GM23338 (cell line): ENCODE data around the gene TGDS. TPM values are rescaled to one million over a fixed set of nuclear protein-coding genes. Genes with fewer than 3 reads are reported as not detected.

Experiments used
- ATAC-seq: fragments of 200-7000 bp; cut with Tn5 transposase; 3 replicates; pipeline ENCODE4 v1.9.1; 2020
- DNase-seq: peaks from one replicate; pipeline ENCODE4 v3.0.0-alpha.2; 2015; ENCODE audit warnings: low spot score
- H2AFZ ChIP-seq: fragments of 200-600 bp; sonication (generic); 2 replicates; pipeline ENCODE4 v1.8.0; 2016; ENCODE audit warnings: antibody characterized with exemption, mild to moderate bottlenecking, moderate library complexity
- H3F3A ChIP-seq: fragments of 200-600 bp; sonication (generic); replicated peaks from 2 replicates; pipeline ENCODE4 v1.8.0; 2017; ENCODE audit warnings: antibody characterized with exemption, mixed run types, low read depth
- H3K27ac ChIP-seq: fragments of 200-600 bp; sonication (generic); 2 replicates; pipeline ENCODE4 v1.6.1; 2016; ENCODE audit warnings: low read depth
- H3K27me3 ChIP-seq: fragments of 200-600 bp; sonication (generic); 2 replicates; pipeline ENCODE4 v1.8.0; 2016; ENCODE audit warnings: mild to moderate bottlenecking, mixed run types, moderate library complexity; ENCODE audit not compliant: insufficient read depth
- H3K36me3 ChIP-seq: fragments of 200-600 bp; sonication (generic); 2 replicates; pipeline ENCODE4 v1.8.0; 2016; ENCODE audit warnings: mild to moderate bottlenecking; ENCODE audit not compliant: insufficient read depth
- H3K4me1 ChIP-seq: fragments of 200-600 bp; sonication (generic); 2 replicates; pipeline ENCODE4 v1.8.0; 2016; ENCODE audit warnings: mild to moderate bottlenecking, moderate library complexity; ENCODE audit not compliant: insufficient read depth
- H3K4me2 ChIP-seq: fragments of 200-600 bp; sonication (generic); 2 replicates; pipeline ENCODE4 v1.7.1; 2017; ENCODE audit warnings: mixed run types
- H3K4me3 ChIP-seq: fragments of 200-600 bp; sonication (generic); 2 replicates; pipeline ENCODE4 v1.6.1; 2016; ENCODE audit warnings: mixed run types
- H3K79me2 ChIP-seq: fragments of 200-600 bp; sonication (generic); replicated peaks from 2 replicates; pipeline ENCODE4 v1.8.0; 2017; ENCODE audit warnings: mild to moderate bottlenecking; ENCODE audit not compliant: insufficient read depth
- H3K9me2 ChIP-seq: fragments of 200-600 bp; sonication (generic); 2 replicates; pipeline ENCODE4 v1.8.0; 2017; ENCODE audit not compliant: insufficient read depth
- H4K20me1 ChIP-seq: fragments of 200-600 bp; sonication (generic); replicated peaks from 2 replicates; pipeline ENCODE4 v1.8.0; 2017; ENCODE audit warnings: mild to moderate bottlenecking; ENCODE audit not compliant: insufficient read depth
- H3K27ac Mint-ChIP-seq: 2 replicates; pipeline ENCODE4 v1.8.0; 2020; ENCODE audit warnings: inconsistent platforms, mild to moderate bottlenecking, moderate library complexity, mixed read lengths
- H3K27me3 Mint-ChIP-seq: 3 replicates; pipeline ENCODE4 v1.8.0; 2022; ENCODE audit warnings: low read depth, mild to moderate bottlenecking, moderate library complexity, mixed read lengths, inconsistent platforms; ENCODE audit not compliant: insufficient read depth, poor library complexity
- H3K36me3 Mint-ChIP-seq: 3 replicates; pipeline ENCODE4 v1.8.0; 2021; ENCODE audit warnings: low read depth, mild to moderate bottlenecking, inconsistent platforms, moderate library complexity, mixed read lengths
- H3K4me1 Mint-ChIP-seq: 3 replicates; pipeline ENCODE4 v1.8.0; 2020; ENCODE audit warnings: mild to moderate bottlenecking, inconsistent platforms, mixed read lengths
- H3K4me3 Mint-ChIP-seq: 3 replicates; pipeline ENCODE4 v1.8.0; 2021; ENCODE audit warnings: moderate library complexity, mild to moderate bottlenecking, inconsistent platforms, mixed read lengths
- H3K9me3 Mint-ChIP-seq: 3 replicates; pipeline ENCODE4 v1.8.0; 2020; ENCODE audit warnings: moderate library complexity, mild to moderate bottlenecking, inconsistent platforms, mixed read lengths
- JUNB ChIP-seq: IDR thresholded peaks from one replicate; pipeline ENCODE4 v1.6.1; 2016; ENCODE audit warnings: antibody characterized with exemption; ENCODE audit not compliant: unreplicated experiment
- STAT1 ChIP-seq: IDR thresholded peaks from one replicate; pipeline ENCODE4 v1.6.1; 2016; ENCODE audit warnings: antibody characterized with exemption; ENCODE audit not compliant: unreplicated experiment
- ZNF331 ChIP-seq: fragments of 250-450 bp; sonication (Bioruptor Pico); IDR thresholded peaks from 2 replicates; pipeline ENCODE4 v1.5.0; 2020; ENCODE audit warnings: low read depth, mild to moderate bottlenecking, moderate library complexity
- ZNF462 ChIP-seq: fragments of 250-450 bp; sonication (Bioruptor Pico); IDR thresholded peaks from 2 replicates; pipeline ENCODE4 v1.5.0; 2020; ENCODE audit warnings: mild to moderate bottlenecking, moderate library complexity
- polyA plus RNA-seq: library from polyadenylated mRNA; unstranded; fragments of >200 nt; fragmentation: Nextera tagmentation; extraction: Ambion mirVana; gene quantifications from 2 replicates; pipeline ENCODE4 v1.2.1, GENCODE V29; 2016
- total RNA-seq: library from RNA; depleted of rRNA; stranded (reverse); fragments of >200 nt; shearing (Covaris generic); gene quantifications from 2 replicates; pipeline ENCODE4 v1.2.3, GENCODE V29; 2014
- TF ChIP-seq, protein P1 (sequence below), 2 experiments: fragments of 200-600 bp in 1 of 2; sonication (generic) in 1 of 2; conservative IDR thresholded peaks; 2 replicates each; pipeline versions ENCODE4 v1.5.1 to v1.6.1; 2016 to 2017; ENCODE audit warnings: antibody characterized with exemption in 2 of 2, low read depth in 2 of 2, mild to moderate bottlenecking in 2 of 2, moderate library complexity in 1 of 2
- TF ChIP-seq, protein P2 (sequence below): IDR thresholded peaks from one replicate; pipeline ENCODE4 v1.6.1; 2018; ENCODE audit warnings: antibody characterized with exemption; ENCODE audit not compliant: unreplicated experiment

The TGDS gene
- total and polyA plus RNA-seq, 2 experiments from 2014 or later = 18.4 to 19.6 TPM

DNA sequence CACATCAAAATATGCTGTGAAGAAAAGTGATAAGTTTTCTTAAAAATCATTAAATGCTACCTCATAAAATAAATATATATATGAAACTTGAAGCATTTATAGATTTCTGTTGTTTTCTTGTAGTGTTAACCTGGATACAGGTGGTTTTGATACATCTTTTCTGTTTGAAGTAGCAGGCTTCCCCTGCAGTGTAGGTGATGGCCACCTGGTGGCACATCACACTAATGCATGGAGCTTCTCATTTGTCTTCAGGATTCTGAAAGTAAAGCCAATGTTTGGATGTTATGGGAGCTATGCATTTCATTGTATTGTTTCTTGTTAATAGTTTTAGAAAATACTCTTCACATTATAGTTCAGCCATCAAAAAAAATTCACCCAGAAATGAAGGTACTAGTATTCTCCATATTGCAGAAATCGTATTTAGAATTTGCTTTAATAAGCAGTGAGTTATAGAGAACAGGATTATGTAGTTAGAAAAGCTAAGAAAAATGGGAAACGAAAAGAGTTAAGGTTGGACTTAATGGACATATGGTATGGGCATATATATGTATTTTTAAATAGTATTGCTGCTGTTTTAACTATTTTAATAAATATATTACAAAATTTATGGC is 24.4 kb upstream of the TGDS start:
- no peak overlapping the region for H3K4me2 ChIP-seq
- H3K27me3 ChIP-seq = no peaks in the 10 kb centered on the region
- no peaks in the 10 kb centered on the region for H3K4me1 Mint-ChIP-seq
- H3K9me3 Mint-ChIP-seq = no peaks in the 10 kb centered on the region
- no peaks in the 10 kb centered on the region for H3K9me2 ChIP-seq
- H3K27me3 Mint-ChIP-seq = no peaks in the 10 kb centered on the region
- H3K36me3 ChIP-seq = peaks cover 9% of the 10 kb centered on the region
- ATAC-seq (peak; percentile 81), DNase-seq (peak; percentile 73)
- H3K27ac ChIP-seq = no peak overlapping the region
- H3K4me3 Mint-ChIP-seq = no peak overlapping the region
- TF ChIP-seq, protein P1, sequence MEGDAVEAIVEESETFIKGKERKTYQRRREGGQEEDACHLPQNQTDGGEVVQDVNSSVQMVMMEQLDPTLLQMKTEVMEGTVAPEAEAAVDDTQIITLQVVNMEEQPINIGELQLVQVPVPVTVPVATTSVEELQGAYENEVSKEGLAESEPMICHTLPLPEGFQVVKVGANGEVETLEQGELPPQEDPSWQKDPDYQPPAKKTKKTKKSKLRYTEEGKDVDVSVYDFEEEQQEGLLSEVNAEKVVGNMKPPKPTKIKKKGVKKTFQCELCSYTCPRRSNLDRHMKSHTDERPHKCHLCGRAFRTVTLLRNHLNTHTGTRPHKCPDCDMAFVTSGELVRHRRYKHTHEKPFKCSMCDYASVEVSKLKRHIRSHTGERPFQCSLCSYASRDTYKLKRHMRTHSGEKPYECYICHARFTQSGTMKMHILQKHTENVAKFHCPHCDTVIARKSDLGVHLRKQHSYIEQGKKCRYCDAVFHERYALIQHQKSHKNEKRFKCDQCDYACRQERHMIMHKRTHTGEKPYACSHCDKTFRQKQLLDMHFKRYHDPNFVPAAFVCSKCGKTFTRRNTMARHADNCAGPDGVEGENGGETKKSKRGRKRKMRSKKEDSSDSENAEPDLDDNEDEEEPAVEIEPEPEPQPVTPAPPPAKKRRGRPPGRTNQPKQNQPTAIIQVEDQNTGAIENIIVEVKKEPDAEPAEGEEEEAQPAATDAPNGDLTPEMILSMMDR (conservative IDR thresholded peaks at IDR 0.05; ENCODE audit: low read depth in 2 of 2) = peak; percentile 84 to 90
- no peak for TF ChIP-seq STAT1
- no peaks in the 10 kb centered on the region for H4K20me1 ChIP-seq
- no peak overlapping the region for H2AFZ ChIP-seq
- H3K79me2 ChIP-seq = no peaks in the 10 kb centered on the region
- peaks cover 30% of the 10 kb centered on the region for H3K36me3 Mint-ChIP-seq
- no peaks in the 10 kb centered on the region for H3F3A ChIP-seq
- no peaks in the 10 kb centered on the region for H3K4me1 ChIP-seq
- H3K27ac Mint-ChIP-seq = no peak overlapping the region
- no peak overlapping the region for H3K4me3 ChIP-seq

DNA sequence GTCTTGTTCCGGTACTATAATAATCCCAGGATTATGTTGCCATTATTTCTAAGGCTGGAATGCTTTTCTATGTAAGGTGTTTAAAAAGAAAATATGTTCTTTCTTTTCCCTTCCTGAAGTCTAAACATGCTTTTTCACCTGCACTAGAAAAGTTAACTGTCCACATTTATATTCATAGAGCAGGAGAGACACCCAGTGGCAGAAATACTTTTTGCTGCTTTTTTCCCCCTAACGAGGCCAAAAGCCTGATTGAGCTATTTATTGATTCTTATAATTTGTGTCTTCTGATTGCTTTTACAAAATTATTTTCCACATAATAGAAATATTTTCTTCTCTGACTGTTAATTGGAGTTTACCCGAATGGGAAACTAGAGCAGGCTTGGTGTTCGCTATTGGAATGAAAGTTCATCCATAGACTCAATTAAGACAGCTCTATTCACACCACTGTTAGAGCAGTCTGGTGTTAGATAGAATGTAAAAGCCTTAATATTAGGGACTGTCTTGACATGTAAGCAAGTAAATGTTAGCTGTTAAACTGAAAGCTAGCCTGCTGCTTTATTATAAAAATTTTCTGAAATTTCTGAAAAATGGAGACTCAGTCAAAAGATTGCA is 21.5 kb upstream of the TGDS start:
- Histone ChIP-seq H3K4me2 (no peak overlapping the region), H3K27me3 (no peaks in the 10 kb centered on the region), H3K4me3 (no peak overlapping the region), H3K9me2 (no peaks in the 10 kb centered on the region), H3F3A (no peaks in the 10 kb centered on the region), H4K20me1 (peaks cover 9% of the 10 kb centered on the region; the same call in 1 of the 2 replicates), H3K79me2 (no peaks in the 10 kb centered on the region; the same call in 1 of the 2 replicates), H3K27ac (no peak overlapping the region), H3K4me1 (no peaks in the 10 kb centered on the region), H3K36me3 (peaks cover 4% of the 10 kb centered on the region), H2AFZ (no peak overlapping the region)
- Mint-ChIP-seq H3K36me3 (peaks cover 14% of the 10 kb centered on the region; the same call in 2 of the 3 replicates), H3K4me1 (no peaks in the 10 kb centered on the region; the same call in 2 of the 3 replicates), H3K9me3 (no peaks in the 10 kb centered on the region), H3K27ac (no peak overlapping the region), H3K27me3 (no peaks in the 10 kb centered on the region), H3K4me3 (no peak overlapping the region)
- DNase-seq = peak; percentile 35
- ATAC-seq = no peak
- TF ChIP-seq, protein P2, sequence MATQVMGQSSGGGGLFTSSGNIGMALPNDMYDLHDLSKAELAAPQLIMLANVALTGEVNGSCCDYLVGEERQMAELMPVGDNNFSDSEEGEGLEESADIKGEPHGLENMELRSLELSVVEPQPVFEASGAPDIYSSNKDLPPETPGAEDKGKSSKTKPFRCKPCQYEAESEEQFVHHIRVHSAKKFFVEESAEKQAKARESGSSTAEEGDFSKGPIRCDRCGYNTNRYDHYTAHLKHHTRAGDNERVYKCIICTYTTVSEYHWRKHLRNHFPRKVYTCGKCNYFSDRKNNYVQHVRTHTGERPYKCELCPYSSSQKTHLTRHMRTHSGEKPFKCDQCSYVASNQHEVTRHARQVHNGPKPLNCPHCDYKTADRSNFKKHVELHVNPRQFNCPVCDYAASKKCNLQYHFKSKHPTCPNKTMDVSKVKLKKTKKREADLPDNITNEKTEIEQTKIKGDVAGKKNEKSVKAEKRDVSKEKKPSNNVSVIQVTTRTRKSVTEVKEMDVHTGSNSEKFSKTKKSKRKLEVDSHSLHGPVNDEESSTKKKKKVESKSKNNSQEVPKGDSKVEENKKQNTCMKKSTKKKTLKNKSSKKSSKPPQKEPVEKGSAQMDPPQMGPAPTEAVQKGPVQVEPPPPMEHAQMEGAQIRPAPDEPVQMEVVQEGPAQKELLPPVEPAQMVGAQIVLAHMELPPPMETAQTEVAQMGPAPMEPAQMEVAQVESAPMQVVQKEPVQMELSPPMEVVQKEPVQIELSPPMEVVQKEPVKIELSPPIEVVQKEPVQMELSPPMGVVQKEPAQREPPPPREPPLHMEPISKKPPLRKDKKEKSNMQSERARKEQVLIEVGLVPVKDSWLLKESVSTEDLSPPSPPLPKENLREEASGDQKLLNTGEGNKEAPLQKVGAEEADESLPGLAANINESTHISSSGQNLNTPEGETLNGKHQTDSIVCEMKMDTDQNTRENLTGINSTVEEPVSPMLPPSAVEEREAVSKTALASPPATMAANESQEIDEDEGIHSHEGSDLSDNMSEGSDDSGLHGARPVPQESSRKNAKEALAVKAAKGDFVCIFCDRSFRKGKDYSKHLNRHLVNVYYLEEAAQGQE = no peak
- TF ChIP-seq JUNB (no peak), ZNF331 (no peak), ZNF462 (no peak)
